ENCODE data around the gene TIMM22.

The TIMM22 gene

GRCh38 chr17:956905-957304, 40.0 kb upstream of the TIMM22 start:
- H4K91ac ChIP-seq (ENCODE audit: low read depth, low read length, poor library complexity), result no peak overlapping the region
- H2BK12ac ChIP-seq (ENCODE audit: low read length), result no peak overlapping the region
- no peak overlapping the region for H3K4me3 ChIP-seq (ENCODE audit: low read length in 2 of 2)
- no peak overlapping the region for H3K18ac ChIP-seq (ENCODE audit: low read length)
- H3K27me3 ChIP-seq (ENCODE audit: control insufficient read depth in 3 of 3, insufficient read depth in 3 of 3, low read depth in 1 of 3, low read length in 3 of 3), result no peaks in the 10 kb centered on the region
- no peak overlapping the region for H3K4ac ChIP-seq (ENCODE audit: low read length)
- H3K79me1 ChIP-seq (ENCODE audit: low read depth, low read length), result peaks cover 7% of the 10 kb centered on the region
- H3K4me2 ChIP-seq (ENCODE audit: insufficient read depth, low read length, poor library complexity, severe bottlenecking), result no peak overlapping the region
- no CpG with 5 or more reads among the region's 8 CpGs for WGBS, 2 donors (ENCODE audit: extremely low coverage in 2 of 2, insufficient read length in 2 of 2, insufficient replicate concordance in 1 of 2)
- H2BK5ac ChIP-seq (ENCODE audit: low read length), result no peak overlapping the region
- H3K4me1 ChIP-seq (ENCODE audit: control insufficient read depth in 2 of 2, insufficient read depth in 1 of 2, low read depth in 1 of 2, low read length in 2 of 2), result peaks cover 2 to 7% of the 10 kb centered on the region in 2 donors
- no peak overlapping the region for H2AK5ac ChIP-seq (ENCODE audit: low read depth, low read length)
- H4K8ac ChIP-seq (ENCODE audit: low read depth, low read length), result no peak overlapping the region
- H3K23ac ChIP-seq (ENCODE audit: low read depth, low read length, poor library complexity), result no peak overlapping the region
- H2BK15ac ChIP-seq (ENCODE audit: low read length), result no peak overlapping the region
- H3K9me3 ChIP-seq (replicated peaks in 1 of 2; ENCODE audit: control insufficient read depth in 2 of 2, insufficient read depth in 1 of 2, low read depth in 1 of 2, low read length in 2 of 2), result peaks cover 2 to 3% of the 10 kb centered on the region in 2 donors
- no peak overlapping the region for H2AFZ ChIP-seq (ENCODE audit: low read length)
- H3K36me3 ChIP-seq (replicated peaks in 1 of 2; ENCODE audit: control insufficient read depth in 2 of 2, insufficient read depth in 2 of 2, low read length in 2 of 2), result peaks cover 3 to 53% of the 10 kb centered on the region in 2 donors
- no peak overlapping the region for H2BK120ac ChIP-seq (ENCODE audit: low read depth, low read length)
- H3K9ac ChIP-seq (ENCODE audit: low read depth, low read length, poor library complexity), result no peak overlapping the region
- no peak for DNase-seq (ENCODE audit: low spot score)
- no peak overlapping the region for H3K27ac ChIP-seq (replicated peaks; ENCODE audit: low read length)
- H3K14ac ChIP-seq (ENCODE audit: low read length), result peak overlapping the region; percentile 38

- Histone ChIP-seq H4K91ac (ENCODE audit: low read depth, low read length, poor library complexity) (no peak overlapping the region), H2AK5ac (ENCODE audit: low read depth, low read length) (no peak overlapping the region), H3K4me2 (ENCODE audit: insufficient read depth, low read length, poor library complexity, severe bottlenecking) (no peak overlapping the region), H2BK15ac (ENCODE audit: low read length) (no peak overlapping the region), H3K23ac (ENCODE audit: low read depth, low read length, poor library complexity) (no peak overlapping the region), H3K4me3 (ENCODE audit: low read length in 2 of 2) (no peak overlapping the region), H3K27ac (replicated peaks; ENCODE audit: low read length) (no peak overlapping the region), H3K18ac (ENCODE audit: low read length) (peak overlapping the region; percentile 55), H2BK120ac (ENCODE audit: low read depth, low read length) (no peak overlapping the region), H3K14ac (ENCODE audit: low read length) (no peak overlapping the region), H2BK5ac (ENCODE audit: low read length) (no peak overlapping the region), H2BK12ac (ENCODE audit: low read length) (no peak overlapping the region), H3K4me1 (ENCODE audit: control insufficient read depth in 2 of 2, insufficient read depth in 1 of 2, low read depth in 1 of 2, low read length in 2 of 2) (peaks cover 7 to 11% of the 10 kb centered on the region in 2 donors), H3K27me3 (ENCODE audit: control insufficient read depth in 3 of 3, insufficient read depth in 3 of 3, low read depth in 1 of 3, low read length in 3 of 3) (no peaks in the 10 kb centered on the region), H3K36me3 (replicated peaks in 1 of 2; ENCODE audit: control insufficient read depth in 2 of 2, insufficient read depth in 2 of 2, low read length in 2 of 2) (peaks cover 3 to 53% of the 10 kb centered on the region in 2 donors), H3K9me3 (replicated peaks in 1 of 2; ENCODE audit: control insufficient read depth in 2 of 2, insufficient read depth in 1 of 2, low read depth in 1 of 2, low read length in 2 of 2) (peaks cover 0 to under 1% of the 10 kb centered on the region in 2 donors), H2AFZ (ENCODE audit: low read length) (no peak overlapping the region), H3K79me1 (ENCODE audit: low read depth, low read length) (peaks cover 7% of the 10 kb centered on the region), H4K8ac (ENCODE audit: low read depth, low read length) (no peak overlapping the region), H3K4ac (ENCODE audit: low read length) (no peak overlapping the region), H3K9ac (ENCODE audit: low read depth, low read length, poor library complexity) (no peak overlapping the region)
- DNase-seq (ENCODE audit: low spot score), result no peak
- no CpG with 5 or more reads among the region's 20 CpGs for WGBS, 2 donors (ENCODE audit: extremely low coverage in 2 of 2, insufficient read length in 2 of 2, insufficient replicate concordance in 1 of 2)
These were observed 39.0 kb upstream of the TIMM22 start for GRCh38 chr17:957856-958421.

GRCh38 chr17:958712-959451, 38.0 kb upstream of the TIMM22 start:
- Histone ChIP-seq H2BK15ac (ENCODE audit: low read length) (no peak overlapping the region), H2BK120ac (ENCODE audit: low read depth, low read length) (no peak overlapping the region), H2AFZ (ENCODE audit: low read length) (no peak overlapping the region), H2BK12ac (ENCODE audit: low read length) (peak overlapping the region; percentile 30), H3K14ac (ENCODE audit: low read length) (no peak overlapping the region), H3K27ac (replicated peaks; ENCODE audit: low read length) (no peak overlapping the region), H3K18ac (ENCODE audit: low read length) (peak overlapping the region; percentile 90), H3K9ac (ENCODE audit: low read depth, low read length, poor library complexity) (no peak overlapping the region), H3K4me3 (ENCODE audit: low read length in 2 of 2) (no peak overlapping the region), H3K4me2 (ENCODE audit: insufficient read depth, low read length, poor library complexity, severe bottlenecking) (no peak overlapping the region), H2BK5ac (ENCODE audit: low read length) (no peak overlapping the region), H3K9me3 (replicated peaks in 1 of 2; ENCODE audit: control insufficient read depth in 2 of 2, insufficient read depth in 1 of 2, low read depth in 1 of 2, low read length in 2 of 2) (no peaks in the 10 kb centered on the region), H4K8ac (ENCODE audit: low read depth, low read length) (no peak overlapping the region), H3K23ac (ENCODE audit: low read depth, low read length, poor library complexity) (no peak overlapping the region), H4K91ac (ENCODE audit: low read depth, low read length, poor library complexity) (no peak overlapping the region), H2AK5ac (ENCODE audit: low read depth, low read length) (peak overlapping the region; percentile 56), H3K27me3 (ENCODE audit: control insufficient read depth in 3 of 3, insufficient read depth in 3 of 3, low read depth in 1 of 3, low read length in 3 of 3) (no peaks in the 10 kb centered on the region), H3K4me1 (ENCODE audit: control insufficient read depth in 2 of 2, insufficient read depth in 1 of 2, low read depth in 1 of 2, low read length in 2 of 2) (peaks cover 12 to 15% of the 10 kb centered on the region in 2 donors), H3K36me3 (replicated peaks in 1 of 2; ENCODE audit: control insufficient read depth in 2 of 2, insufficient read depth in 2 of 2, low read length in 2 of 2) (peaks cover 3 to 51% of the 10 kb centered on the region in 2 donors), H3K4ac (ENCODE audit: low read length) (no peak overlapping the region), H3K79me1 (ENCODE audit: low read depth, low read length) (peaks cover 4% of the 10 kb centered on the region)
- no CpG with 5 or more reads among the region's 31 CpGs for WGBS, 2 donors (ENCODE audit: extremely low coverage in 2 of 2, insufficient read length in 2 of 2, insufficient replicate concordance in 1 of 2)
- no peak for DNase-seq (ENCODE audit: low spot score)

- H2BK15ac ChIP-seq (ENCODE audit: low read length), result no peak overlapping the region
- no peaks in the 10 kb centered on the region for H3K27me3 ChIP-seq (ENCODE audit: control insufficient read depth in 3 of 3, insufficient read depth in 3 of 3, low read depth in 1 of 3, low read length in 3 of 3)
- no peak for DNase-seq (ENCODE audit: low spot score)
- no peak overlapping the region for H2BK120ac ChIP-seq (ENCODE audit: low read depth, low read length)
- H2BK5ac ChIP-seq (ENCODE audit: low read length), result no peak overlapping the region
- H3K9ac ChIP-seq (ENCODE audit: low read depth, low read length, poor library complexity), result no peak overlapping the region
- no peak overlapping the region for H3K14ac ChIP-seq (ENCODE audit: low read length)
- H3K18ac ChIP-seq (ENCODE audit: low read length), result no peak overlapping the region
- no peak overlapping the region for H4K8ac ChIP-seq (ENCODE audit: low read depth, low read length)
- H2AFZ ChIP-seq (ENCODE audit: low read length), result no peak overlapping the region
- no peak overlapping the region for H4K91ac ChIP-seq (ENCODE audit: low read depth, low read length, poor library complexity)
- WGBS, 2 donors (ENCODE audit: extremely low coverage in 2 of 2, insufficient read length in 2 of 2, insufficient replicate concordance in 1 of 2), result no CpG with 5 or more reads among the region's 8 CpGs
- H3K9me3 ChIP-seq (replicated peaks in 1 of 2; ENCODE audit: control insufficient read depth in 2 of 2, insufficient read depth in 1 of 2, low read depth in 1 of 2, low read length in 2 of 2), result no peaks in the 10 kb centered on the region
- H3K27ac ChIP-seq (replicated peaks; ENCODE audit: low read length), result no peak overlapping the region
- H3K4me1 ChIP-seq (ENCODE audit: control insufficient read depth in 2 of 2, insufficient read depth in 1 of 2, low read depth in 1 of 2, low read length in 2 of 2), result peaks cover 23 to 25% of the 10 kb centered on the region in 2 donors
- no peak overlapping the region for H3K4ac ChIP-seq (ENCODE audit: low read length)
- no peak overlapping the region for H3K4me3 ChIP-seq (ENCODE audit: low read length in 2 of 2)
- no peak overlapping the region for H2AK5ac ChIP-seq (ENCODE audit: low read depth, low read length)
- no peak overlapping the region for H3K23ac ChIP-seq (ENCODE audit: low read depth, low read length, poor library complexity)
- peaks cover 4% of the 10 kb centered on the region for H3K79me1 ChIP-seq (ENCODE audit: low read depth, low read length)
- no peak overlapping the region for H2BK12ac ChIP-seq (ENCODE audit: low read length)
- no peak overlapping the region for H3K4me2 ChIP-seq (ENCODE audit: insufficient read depth, low read length, poor library complexity, severe bottlenecking)
- peaks cover 3 to 45% of the 10 kb centered on the region in 2 donors for H3K36me3 ChIP-seq (replicated peaks in 1 of 2; ENCODE audit: control insufficient read depth in 2 of 2, insufficient read depth in 2 of 2, low read length in 2 of 2)
These were observed 34.8 kb upstream of the TIMM22 start for GRCh38 chr17:962166-962565.

Data from neuronal stem cell (in vitro differentiated cells).